ENCODE data around the gene ARHGAP28.

ARHGAP28 gene

GRCh38 chr18:6729247-6730091, at the start of gene ARHGAP28:
ARHGAP28 (plus strand) TSS chr18:6729716; CDS start chr18:6729822, 106 bp downstream.
- peaks cover 15% of the 10 kb centered on the region for H3K4me1 ChIP-seq (ENCODE audit: insufficient read depth, low read length)
- no peaks in the 10 kb centered on the region for H3K27me3 ChIP-seq (ENCODE audit: control insufficient read depth in 1 of 2, insufficient read depth in 2 of 2, low read length in 2 of 2)
- no peaks in the 10 kb centered on the region for H3K36me3 ChIP-seq (ENCODE audit: insufficient read depth, low read length)
- H3K27ac ChIP-seq (ENCODE audit: low read depth, low read length): peak within 1 kb of the TSS; percentile 81
- peak within 1 kb of the TSS; percentile 51 to 56 for H3K4me3 ChIP-seq (ENCODE audit: low read depth in 1 of 2, low read length in 2 of 2)
- H3K9me3 ChIP-seq (ENCODE audit: low read length): no peaks in the 10 kb centered on the region
- H3K9ac ChIP-seq (ENCODE audit: low read length): peak within 1 kb of the TSS; percentile 13

- no peaks in the 10 kb centered on the region for H3K9me3 ChIP-seq (ENCODE audit: low read length)
- no peak overlapping the region for H3K4me3 ChIP-seq (ENCODE audit: low read depth in 1 of 2, low read length in 2 of 2)
- H3K36me3 ChIP-seq (ENCODE audit: insufficient read depth, low read length): no peaks in the 10 kb centered on the region
- H3K27ac ChIP-seq (ENCODE audit: low read depth, low read length): no peak overlapping the region
- no peak overlapping the region for H3K9ac ChIP-seq (ENCODE audit: low read length)
- peaks cover 8% of the 10 kb centered on the region for H3K4me1 ChIP-seq (ENCODE audit: insufficient read depth, low read length)
- H3K27me3 ChIP-seq (ENCODE audit: control insufficient read depth in 1 of 2, insufficient read depth in 2 of 2, low read length in 2 of 2): no peaks in the 10 kb centered on the region
Measured at GRCh38 chr18:6681331-6681875, 48.1 kb upstream of the ARHGAP28 start.

- H3K36me3 ChIP-seq (ENCODE audit: insufficient read depth, low read length): no peaks in the 10 kb centered on the region
- no peak overlapping the region for H3K9ac ChIP-seq (ENCODE audit: low read length)
- H3K27ac ChIP-seq (ENCODE audit: low read depth, low read length): no peak overlapping the region
- peak overlapping the region in 1 of 2 donors; percentile 33 for H3K4me3 ChIP-seq (ENCODE audit: low read depth in 1 of 2, low read length in 2 of 2)
- no peaks in the 10 kb centered on the region for H3K9me3 ChIP-seq (ENCODE audit: low read length)
- H3K4me1 ChIP-seq (ENCODE audit: insufficient read depth, low read length): peaks cover 8% of the 10 kb centered on the region
- no peaks in the 10 kb centered on the region for H3K27me3 ChIP-seq (ENCODE audit: control insufficient read depth in 1 of 2, insufficient read depth in 2 of 2, low read length in 2 of 2)
Measured at GRCh38 chr18:6682437-6683111, 46.9 kb upstream of the ARHGAP28 start.

GRCh38 chr18:6683112-6683876, 46.2 kb upstream of the ARHGAP28 start:
- no peak overlapping the region for H3K9ac ChIP-seq (ENCODE audit: low read length)
- H3K9me3 ChIP-seq (ENCODE audit: low read length): no peaks in the 10 kb centered on the region
- H3K27me3 ChIP-seq (ENCODE audit: control insufficient read depth in 1 of 2, insufficient read depth in 2 of 2, low read length in 2 of 2): no peaks in the 10 kb centered on the region
- H3K27ac ChIP-seq (ENCODE audit: low read depth, low read length): no peak overlapping the region
- peaks cover 8% of the 10 kb centered on the region for H3K4me1 ChIP-seq (ENCODE audit: insufficient read depth, low read length)
- H3K36me3 ChIP-seq (ENCODE audit: insufficient read depth, low read length): no peaks in the 10 kb centered on the region
- H3K4me3 ChIP-seq (ENCODE audit: low read depth in 1 of 2, low read length in 2 of 2): peak overlapping the region in 1 of 2 donors; percentile 33

- Histone ChIP-seq H3K9ac (ENCODE audit: low read length) (no peak overlapping the region), H3K4me3 (ENCODE audit: low read depth in 1 of 2, low read length in 2 of 2) (no peak overlapping the region), H3K36me3 (ENCODE audit: insufficient read depth, low read length) (no peaks in the 10 kb centered on the region), H3K27ac (ENCODE audit: low read depth, low read length) (no peak overlapping the region), H3K9me3 (ENCODE audit: low read length) (no peaks in the 10 kb centered on the region), H3K27me3 (ENCODE audit: control insufficient read depth in 1 of 2, insufficient read depth in 2 of 2, low read length in 2 of 2) (no peaks in the 10 kb centered on the region), H3K4me1 (ENCODE audit: insufficient read depth, low read length) (peaks cover 2% of the 10 kb centered on the region)
Measured at GRCh38 chr18:6687676-6688075, 41.8 kb upstream of the ARHGAP28 start.

GRCh38 chr18:6708890-6709289, 20.6 kb upstream of the ARHGAP28 start:
- no peaks in the 10 kb centered on the region for H3K9me3 ChIP-seq (ENCODE audit: low read length)
- no peak overlapping the region for H3K4me3 ChIP-seq (ENCODE audit: low read depth in 1 of 2, low read length in 2 of 2)
- peaks cover 5% of the 10 kb centered on the region for H3K4me1 ChIP-seq (ENCODE audit: insufficient read depth, low read length)
- H3K9ac ChIP-seq (ENCODE audit: low read length): no peak overlapping the region
- H3K36me3 ChIP-seq (ENCODE audit: insufficient read depth, low read length): no peaks in the 10 kb centered on the region
- no peak overlapping the region for H3K27ac ChIP-seq (ENCODE audit: low read depth, low read length)
- H3K27me3 ChIP-seq (ENCODE audit: control insufficient read depth in 1 of 2, insufficient read depth in 2 of 2, low read length in 2 of 2): no peaks in the 10 kb centered on the region

GRCh38 chr18:6711467-6711866, 18.0 kb upstream of the ARHGAP28 start:
- H3K9me3 ChIP-seq (ENCODE audit: low read length): no peaks in the 10 kb centered on the region
- H3K27me3 ChIP-seq (ENCODE audit: control insufficient read depth in 1 of 2, insufficient read depth in 2 of 2, low read length in 2 of 2): no peaks in the 10 kb centered on the region
- no peak overlapping the region for H3K27ac ChIP-seq (ENCODE audit: low read depth, low read length)
- H3K4me1 ChIP-seq (ENCODE audit: insufficient read depth, low read length): peaks cover 6% of the 10 kb centered on the region
- no peaks in the 10 kb centered on the region for H3K36me3 ChIP-seq (ENCODE audit: insufficient read depth, low read length)
- no peak overlapping the region for H3K4me3 ChIP-seq (ENCODE audit: low read depth in 1 of 2, low read length in 2 of 2)
- H3K9ac ChIP-seq (ENCODE audit: low read length): no peak overlapping the region

- Histone ChIP-seq H3K9me3 (ENCODE audit: low read length) (no peaks in the 10 kb centered on the region), H3K36me3 (ENCODE audit: insufficient read depth, low read length) (no peaks in the 10 kb centered on the region), H3K4me1 (ENCODE audit: insufficient read depth, low read length) (peaks cover 6% of the 10 kb centered on the region), H3K4me3 (ENCODE audit: low read depth in 1 of 2, low read length in 2 of 2) (no peak overlapping the region), H3K27ac (ENCODE audit: low read depth, low read length) (no peak overlapping the region), H3K27me3 (ENCODE audit: control insufficient read depth in 1 of 2, insufficient read depth in 2 of 2, low read length in 2 of 2) (no peaks in the 10 kb centered on the region), H3K9ac (ENCODE audit: low read length) (no peak overlapping the region)
Measured at GRCh38 chr18:6712401-6712800, 17.1 kb upstream of the ARHGAP28 start.

- Histone ChIP-seq H3K27ac (ENCODE audit: low read depth, low read length) (no peak overlapping the region), H3K27me3 (ENCODE audit: control insufficient read depth in 1 of 2, insufficient read depth in 2 of 2, low read length in 2 of 2) (no peaks in the 10 kb centered on the region), H3K9ac (ENCODE audit: low read length) (no peak overlapping the region), H3K4me3 (ENCODE audit: low read depth in 1 of 2, low read length in 2 of 2) (no peak overlapping the region), H3K36me3 (ENCODE audit: insufficient read depth, low read length) (no peaks in the 10 kb centered on the region), H3K4me1 (ENCODE audit: insufficient read depth, low read length) (peaks cover 6% of the 10 kb centered on the region), H3K9me3 (ENCODE audit: low read length) (no peaks in the 10 kb centered on the region)
Measured at GRCh38 chr18:6714010-6714409, 15.5 kb upstream of the ARHGAP28 start.

- no peaks in the 10 kb centered on the region for H3K27me3 ChIP-seq (ENCODE audit: control insufficient read depth in 1 of 2, insufficient read depth in 2 of 2, low read length in 2 of 2)
- peaks cover 6% of the 10 kb centered on the region for H3K4me1 ChIP-seq (ENCODE audit: insufficient read depth, low read length)
- H3K36me3 ChIP-seq (ENCODE audit: insufficient read depth, low read length): no peaks in the 10 kb centered on the region
- H3K27ac ChIP-seq (ENCODE audit: low read depth, low read length): no peak overlapping the region
- no peak overlapping the region for H3K4me3 ChIP-seq (ENCODE audit: low read depth in 1 of 2, low read length in 2 of 2)
- no peaks in the 10 kb centered on the region for H3K9me3 ChIP-seq (ENCODE audit: low read length)
- H3K9ac ChIP-seq (ENCODE audit: low read length): no peak overlapping the region
Measured at GRCh38 chr18:6718267-6718666, 11.2 kb upstream of the ARHGAP28 start.
